Measurements from ENCODE around the gene TANGO6.

TANGO6 gene

GRCh38 chr16:69019811-69020210, 176.5 kb downstream of the TANGO6 start:
- ChIA-PET POLR2A (no interaction called here), CTCF (no interaction called here)
- DNase-seq (ENCODE audit: extremely low spot score) = no peak
- TF ChIP-seq ARNT (IDR thresholded peaks at IDR 0.05) = no peak
- TF ChIP-seq L3MBTL2 (conservative IDR thresholded peaks at IDR 0.05) = no peak
- no peak for TF ChIP-seq LEF1 (IDR thresholded peaks at IDR 0.05; ENCODE audit: borderline replicate concordance)
- no peak for TF ChIP-seq HDGF (IDR thresholded peaks at IDR 0.05; ENCODE audit: borderline replicate concordance)
- TF ChIP-seq SUZ12 (IDR thresholded peaks at IDR 0.05) = no peak
- no peak for TF ChIP-seq ELF4 (IDR thresholded peaks at IDR 0.05)
- no peak for TF ChIP-seq TARDBP (IDR thresholded peaks at IDR 0.05)
- TF ChIP-seq FOXM1 (IDR thresholded peaks at IDR 0.05; ENCODE audit: borderline replicate concordance) = no peak
- no peak for TF ChIP-seq NFRKB (IDR thresholded peaks at IDR 0.05)
- no peak for TF ChIP-seq PKNOX1 (IDR thresholded peaks at IDR 0.05)
- no peak for TF ChIP-seq ZNF384 (IDR thresholded peaks at IDR 0.05)
- TF ChIP-seq FOXA1 (IDR thresholded peaks at IDR 0.05) = no peak

- ChIA-PET CTCF (no interaction called here), POLR2A (no interaction called here)
- no peak for DNase-seq (ENCODE audit: extremely low spot score)
- TF ChIP-seq PKNOX1 (IDR thresholded peaks at IDR 0.05) (no peak), ZNF384 (IDR thresholded peaks at IDR 0.05) (no peak), NFRKB (IDR thresholded peaks at IDR 0.05) (no peak), TARDBP (IDR thresholded peaks at IDR 0.05) (no peak), L3MBTL2 (conservative IDR thresholded peaks at IDR 0.05) (no peak), CTBP1 (IDR thresholded peaks at IDR 0.05; ENCODE audit: borderline replicate concordance) (no peak), FOXM1 (IDR thresholded peaks at IDR 0.05; ENCODE audit: borderline replicate concordance) (no peak), ARNT (IDR thresholded peaks at IDR 0.05) (no peak), SUZ12 (IDR thresholded peaks at IDR 0.05) (no peak), BHLHE40 (IDR thresholded peaks at IDR 0.05; ENCODE audit: borderline replicate concordance) (no peak), FOXA1 (IDR thresholded peaks at IDR 0.05) (no peak), HDGF (IDR thresholded peaks at IDR 0.05; ENCODE audit: borderline replicate concordance) (no peak), FOXK2 (IDR thresholded peaks at IDR 0.05) (no peak), SP1 (IDR thresholded peaks at IDR 0.05) (no peak), LEF1 (IDR thresholded peaks at IDR 0.05; ENCODE audit: borderline replicate concordance) (no peak), ELF4 (IDR thresholded peaks at IDR 0.05) (no peak)
Observed at GRCh38 chr16:69029121-69029520, 185.8 kb downstream of the TANGO6 start.

- no peak for DNase-seq (ENCODE audit: extremely low spot score)
- CTCF ChIA-PET = no interaction called here
- POLR2A ChIA-PET = no interaction called here
Observed at GRCh38 chr16:69031877-69032301, 188.6 kb downstream of the TANGO6 start.

GRCh38 chr16:69033151-69033949, 190.0 kb downstream of the TANGO6 start:
- TF ChIP-seq L3MBTL2 (conservative IDR thresholded peaks at IDR 0.05) (no peak), FOXM1 (IDR thresholded peaks at IDR 0.05; ENCODE audit: borderline replicate concordance) (no peak), FOXK2 (IDR thresholded peaks at IDR 0.05) (no peak), TARDBP (IDR thresholded peaks at IDR 0.05) (no peak), NFRKB (IDR thresholded peaks at IDR 0.05) (no peak), ARNT (IDR thresholded peaks at IDR 0.05) (no peak), FOXA1 (IDR thresholded peaks at IDR 0.05) (no peak), HDGF (IDR thresholded peaks at IDR 0.05; ENCODE audit: borderline replicate concordance) (no peak), ZNF384 (IDR thresholded peaks at IDR 0.05) (no peak), CTBP1 (IDR thresholded peaks at IDR 0.05; ENCODE audit: borderline replicate concordance) (no peak), PKNOX1 (IDR thresholded peaks at IDR 0.05) (no peak), SUZ12 (IDR thresholded peaks at IDR 0.05) (no peak), ELF4 (IDR thresholded peaks at IDR 0.05) (no peak)
- ChIA-PET POLR2A (no interaction called here), CTCF (no interaction called here)
- no peak for DNase-seq (ENCODE audit: extremely low spot score)

More at GRCh38 chr16:69031877-69032301, 188.6 kb downstream of the TANGO6 start:
- TF ChIP-seq SUZ12 (IDR thresholded peaks at IDR 0.05) (no peak), BHLHE40 (IDR thresholded peaks at IDR 0.05; ENCODE audit: borderline replicate concordance) (no peak), ARNT (IDR thresholded peaks at IDR 0.05) (no peak), ZNF384 (IDR thresholded peaks at IDR 0.05) (no peak), SP1 (IDR thresholded peaks at IDR 0.05) (no peak), FOXK2 (IDR thresholded peaks at IDR 0.05) (no peak), FOXM1 (IDR thresholded peaks at IDR 0.05; ENCODE audit: borderline replicate concordance) (no peak), HDGF (IDR thresholded peaks at IDR 0.05; ENCODE audit: borderline replicate concordance) (no peak), LEF1 (IDR thresholded peaks at IDR 0.05; ENCODE audit: borderline replicate concordance) (no peak)

- no peak for DNase-seq (ENCODE audit: extremely low spot score)
- POLR2A ChIA-PET = no interaction called here
- CTCF ChIA-PET = no interaction called here
- TF ChIP-seq PKNOX1 (IDR thresholded peaks at IDR 0.05) (no peak), FOXA1 (IDR thresholded peaks at IDR 0.05) (no peak), ELF4 (IDR thresholded peaks at IDR 0.05) (no peak), NFRKB (IDR thresholded peaks at IDR 0.05) (no peak), HDGF (IDR thresholded peaks at IDR 0.05; ENCODE audit: borderline replicate concordance) (no peak), FOXK2 (IDR thresholded peaks at IDR 0.05) (no peak), LEF1 (IDR thresholded peaks at IDR 0.05; ENCODE audit: borderline replicate concordance) (no peak)
Observed at GRCh38 chr16:69035375-69035774, 192.0 kb downstream of the TANGO6 start.
